A673 (cell line): ENCODE data around the gene PRSS56.

ENCODE experiments used
- CTCF ChIP-seq: fragments of 300-800, 200-600 bp; sonication (generic); conservative IDR thresholded peaks from 2 replicates; pipeline ENCODE4 v1.5.1; 2017; ENCODE audit warnings: low read depth, mild to moderate bottlenecking, antibody characterized with exemption, low read length, moderate library complexity, mixed read lengths
- EZH2 ChIP-seq: fragments of 200-600 bp; sonication (generic); IDR thresholded peaks from 2 replicates; pipeline ENCODE4 v1.6.1; 2017; ENCODE audit warnings: borderline replicate concordance, low read depth, mild to moderate bottlenecking, mixed read lengths, antibody characterized with exemption, low read length; ENCODE audit not compliant: poor library complexity, severe bottlenecking

DNA sequence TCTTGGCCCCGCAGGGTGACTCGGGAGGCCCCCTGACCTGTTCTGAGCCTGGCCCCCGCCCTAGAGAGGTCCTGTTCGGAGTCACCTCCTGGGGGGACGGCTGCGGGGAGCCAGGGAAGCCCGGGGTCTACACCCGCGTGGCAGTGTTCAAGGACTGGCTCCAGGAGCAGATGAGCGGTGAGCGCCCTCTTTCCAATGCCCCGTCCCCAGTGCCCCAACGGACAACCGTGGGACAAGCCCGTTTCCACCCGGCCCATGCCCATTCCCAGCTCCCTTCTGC, 3.2 kb downstream of the PRSS56 start:
- TF ChIP-seq EZH2 (no peak), CTCF (no peak)
